T follicular helper cell (primary cell): ENCODE data around the gene GBE1.

ENCODE experiments used
- DNase-seq: peaks from one replicate; pipeline ENCODE4 v3.0.0-alpha.2; 2020; ENCODE audit warnings: low read depth

GBE1 gene

DNA sequence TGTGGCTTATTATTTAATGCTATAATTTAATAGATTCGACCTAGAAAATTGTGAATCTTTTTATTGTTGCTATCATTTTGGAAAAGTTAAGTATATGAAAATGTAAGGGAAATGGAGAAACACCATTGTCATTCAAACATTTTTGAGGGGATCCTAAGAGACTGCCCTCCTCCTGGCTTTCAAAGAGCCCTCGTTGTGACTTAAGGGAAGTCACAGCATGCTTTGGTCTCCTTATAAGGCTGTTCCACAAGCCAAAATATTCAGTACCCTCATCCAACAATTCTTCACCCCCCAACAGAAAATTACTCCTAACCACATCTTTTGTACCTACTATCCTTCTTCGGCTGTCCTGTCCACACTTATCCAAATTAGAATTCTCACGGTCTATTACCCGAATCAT is 140.2 kb downstream of the GBE1 start:
- DNase-seq, result no peak

GRCh38 chr3:81620849-81621248 is 140.6 kb downstream of the GBE1 start:
- no peak for DNase-seq

DNA sequence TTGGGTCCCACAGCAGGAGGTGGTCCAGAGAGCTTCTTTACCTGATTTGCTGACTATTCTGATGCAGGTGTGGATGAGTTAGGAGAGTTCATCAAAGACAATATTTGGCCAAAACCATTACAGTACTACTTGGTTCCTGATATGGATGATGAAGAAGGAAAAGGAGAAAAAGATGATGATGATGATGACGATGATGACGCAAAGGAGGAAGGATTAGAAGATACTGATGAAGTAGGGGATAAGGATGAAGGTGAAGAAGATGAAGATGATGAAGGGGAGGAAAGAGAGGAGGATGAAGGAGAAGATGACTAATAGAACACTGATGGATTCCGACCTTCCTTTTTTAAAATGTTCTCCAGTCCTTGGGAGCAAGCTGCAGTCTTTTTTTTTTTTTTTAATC is 148.7 kb downstream of the GBE1 start:
- DNase-seq, result no peak

GRCh38 chr3:81602781-81603180 is 158.7 kb downstream of the GBE1 start:
- DNase-seq, result no peak

DNA sequence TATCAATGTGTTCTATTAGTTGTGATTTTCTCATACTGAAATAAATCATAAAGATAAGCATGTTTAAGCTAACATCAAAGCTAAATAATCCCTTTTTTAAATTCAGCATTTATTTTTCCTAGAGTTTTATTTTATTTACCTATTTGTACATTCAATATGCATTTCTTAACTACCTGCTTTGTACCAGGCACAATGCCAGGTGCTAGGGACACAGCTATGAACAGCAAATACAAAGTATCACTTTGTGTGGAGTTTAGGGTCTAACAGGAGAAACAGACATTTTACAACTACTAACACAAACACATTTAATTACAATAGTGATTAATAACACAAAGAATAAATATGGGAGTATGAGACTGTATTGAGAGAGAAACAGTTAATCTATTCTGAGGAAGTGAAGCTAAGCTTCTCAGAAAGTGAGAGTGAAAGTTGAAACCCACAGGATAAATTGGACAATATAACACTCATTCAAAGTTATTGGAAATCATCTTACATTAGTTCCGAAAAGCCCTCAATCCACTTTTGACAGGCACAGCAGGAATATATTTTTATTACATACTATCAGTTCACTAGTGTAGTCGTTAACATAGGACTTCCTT is 159.6 kb downstream of the GBE1 start:
- DNase-seq, result no peak

- no peak for DNase-seq
Observed at GRCh38 chr3:81592101-81592500, 169.3 kb downstream of the GBE1 start.

GRCh38 chr3:81585937-81586336 is 175.5 kb downstream of the GBE1 start:
- DNase-seq, result no peak

DNA sequence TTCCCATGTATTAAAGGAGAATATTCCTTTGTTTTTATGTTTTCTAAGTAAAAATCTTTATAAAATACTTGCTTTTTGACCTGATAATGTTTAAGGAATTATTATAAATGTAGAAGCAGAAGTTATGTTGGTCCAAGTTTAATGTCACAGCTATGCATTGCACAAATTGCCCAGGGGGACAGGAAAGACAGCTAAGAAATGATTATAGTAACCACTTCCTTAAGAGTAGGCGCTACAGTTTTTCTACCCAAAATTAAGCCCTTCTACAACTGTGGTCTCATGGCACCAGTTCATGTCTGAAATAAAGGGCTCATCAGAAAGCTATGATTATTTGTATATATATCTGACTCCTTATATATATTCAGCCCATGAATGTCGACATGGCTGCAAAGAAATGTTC is 176.4 kb downstream of the GBE1 start:
- no peak for DNase-seq

DNA sequence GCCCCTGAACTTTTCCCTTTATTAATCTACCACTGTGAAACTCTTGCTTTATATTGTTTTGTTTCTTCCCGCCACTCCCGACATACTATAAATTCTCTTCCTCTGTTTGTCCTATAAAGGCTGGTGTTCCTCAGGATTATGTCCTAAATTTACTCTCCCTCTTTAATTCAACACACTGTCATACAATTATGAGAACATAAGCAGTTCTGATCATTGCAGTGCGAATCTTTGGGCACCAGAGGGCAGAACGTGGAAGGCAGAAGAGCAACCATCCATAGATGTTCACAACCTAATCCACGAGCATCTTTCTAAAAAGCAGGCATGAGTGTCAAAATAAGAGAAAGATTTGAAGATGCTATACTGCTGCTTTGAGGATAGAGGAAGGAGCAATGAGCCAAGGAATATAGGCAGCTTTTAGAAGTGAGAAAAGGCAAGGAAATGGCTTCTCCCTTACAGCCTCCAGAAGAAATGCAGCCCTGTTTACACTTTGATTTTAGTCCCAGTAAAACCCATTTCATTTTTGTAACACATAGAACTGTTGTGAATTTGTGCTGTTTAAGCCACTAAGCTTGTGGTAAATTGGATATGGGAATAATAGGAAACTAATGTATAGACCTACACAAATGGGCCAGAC is 179.4 kb downstream of the GBE1 start:
- DNase-seq, result no peak

DNA sequence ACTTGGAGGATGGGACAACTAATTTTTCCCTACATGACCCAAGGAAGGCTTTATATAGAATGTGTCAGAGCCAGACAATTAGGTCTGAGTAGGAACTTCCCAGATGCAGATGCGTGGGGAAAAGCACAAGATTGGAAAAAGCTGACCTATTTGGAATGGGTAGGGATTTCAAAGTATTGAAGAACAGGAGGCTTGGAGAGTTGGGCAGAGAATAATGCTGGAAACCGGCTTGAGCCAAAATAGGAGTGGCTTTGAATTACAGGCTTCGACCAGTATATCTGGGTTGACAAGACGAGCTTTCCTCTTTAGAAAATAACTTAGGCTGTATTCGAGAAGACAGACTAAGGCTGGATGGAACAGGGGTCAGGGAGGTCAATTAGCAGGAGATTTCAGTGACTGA is 181.1 kb downstream of the GBE1 start:
- DNase-seq, result no peak

DNA sequence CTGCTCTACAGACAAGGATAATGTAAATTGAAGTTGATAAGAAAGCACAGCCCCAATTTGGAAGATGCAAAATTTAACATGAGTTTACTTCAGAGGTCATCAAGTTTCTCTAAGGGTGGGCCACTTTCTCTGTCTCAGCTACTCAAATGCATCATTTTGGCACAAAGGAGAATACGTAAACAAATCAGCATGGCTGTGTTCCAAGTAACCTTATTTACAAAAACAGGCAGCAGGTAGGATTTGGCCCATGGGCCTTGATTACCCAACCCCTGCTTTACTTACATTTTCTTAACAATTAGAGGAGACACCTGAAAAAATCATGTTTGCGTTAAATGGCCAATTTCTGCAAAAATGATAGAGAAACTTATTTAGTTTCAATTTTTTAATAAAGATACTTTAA is 181.7 kb downstream of the GBE1 start:
- no peak for DNase-seq

DNA sequence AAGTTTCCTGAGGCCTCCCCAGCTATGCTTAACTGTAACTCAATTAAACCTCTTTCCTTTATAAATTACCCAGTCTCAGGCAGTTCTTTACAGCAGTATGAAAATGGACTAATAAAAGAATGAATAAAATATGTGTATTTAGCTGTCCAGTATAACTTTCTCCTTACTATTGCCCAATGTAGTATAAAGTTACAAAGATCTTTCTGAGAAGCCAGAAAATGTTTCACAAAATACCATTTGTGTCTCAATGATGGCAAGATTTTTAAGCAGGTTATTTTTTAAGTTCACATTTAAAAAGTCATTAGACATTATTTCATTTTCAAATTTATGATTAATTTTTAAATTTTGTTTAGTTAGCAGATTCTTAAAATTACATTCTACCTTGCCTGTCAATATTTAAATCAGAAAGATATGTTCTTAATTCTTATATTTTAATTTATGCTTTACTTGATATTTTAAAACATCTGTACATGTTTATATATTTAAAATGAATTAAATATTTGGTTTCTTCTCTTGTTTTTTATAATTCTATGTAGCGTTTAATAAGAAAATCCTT is 189.2 kb downstream of the GBE1 start:
- DNase-seq, result no peak

GRCh38 chr3:81568378-81568777 is 193.1 kb downstream of the GBE1 start:
- no peak for DNase-seq

GRCh38 chr3:81565041-81565440 is 196.4 kb downstream of the GBE1 start:
- DNase-seq, result no peak

GRCh38 chr3:81558106-81558505 is 203.3 kb downstream of the GBE1 start:
- no peak for DNase-seq

DNA sequence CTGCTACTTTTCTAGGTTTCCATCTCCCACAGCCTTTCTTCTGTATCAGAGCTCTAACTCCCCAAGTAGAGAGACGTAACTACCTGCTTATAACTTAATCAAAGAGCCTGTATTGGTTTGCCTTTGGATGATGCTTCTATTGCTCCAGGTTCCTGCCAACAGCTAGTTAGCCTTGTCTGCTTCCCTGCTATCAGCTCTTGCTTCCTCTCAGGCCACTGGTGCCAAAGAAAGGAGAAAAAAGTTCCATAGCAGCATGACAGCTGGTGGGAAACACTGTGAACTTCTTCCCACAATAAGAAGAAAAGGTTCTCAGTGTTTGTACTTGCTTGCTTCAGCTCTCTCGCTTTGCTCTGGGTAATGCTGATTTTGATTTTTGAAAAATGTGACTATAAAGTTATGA is 206.6 kb downstream of the GBE1 start:
- no peak for DNase-seq

DNA sequence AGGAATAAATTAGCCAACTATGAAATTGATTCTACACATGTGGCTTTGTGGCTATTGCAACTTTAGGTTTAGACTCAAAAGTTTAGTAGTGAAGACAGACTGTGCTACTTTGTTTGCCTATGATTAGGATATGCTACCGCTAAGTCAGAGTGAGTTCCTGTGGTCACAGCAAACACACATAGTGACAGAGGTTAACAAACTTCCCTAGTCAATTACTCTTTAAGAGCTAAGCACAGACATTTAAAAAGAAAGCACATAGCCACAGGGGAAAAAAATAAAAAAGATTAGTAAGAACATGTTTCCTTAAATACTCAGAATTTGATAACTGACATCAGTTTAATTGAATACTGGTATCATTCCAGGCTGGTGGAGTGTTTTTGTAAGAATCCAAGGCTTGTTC is 207.1 kb downstream of the GBE1 start:
- no peak for DNase-seq

- DNase-seq, result no peak
Observed at GRCh38 chr3:81550415-81550814, 211.0 kb downstream of the GBE1 start.

DNA sequence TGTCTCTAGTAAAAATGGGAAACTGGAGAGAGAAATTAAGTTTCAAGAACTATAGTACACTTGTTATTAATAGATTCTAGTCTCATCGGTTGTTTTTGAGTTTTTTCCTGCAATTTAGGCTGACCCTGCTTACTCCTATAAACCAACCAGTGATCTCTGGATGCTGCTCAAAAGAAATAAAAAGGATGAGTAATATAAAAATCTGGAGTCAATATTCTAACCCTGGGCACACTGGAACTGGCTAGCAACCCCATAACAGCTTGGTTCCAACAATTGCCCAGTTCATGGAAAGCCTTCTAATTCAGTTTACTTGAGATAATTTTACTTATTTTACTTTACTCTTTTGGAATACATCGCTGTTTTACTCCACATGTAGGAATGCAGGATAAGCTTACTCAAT is 211.6 kb downstream of the GBE1 start:
- no peak for DNase-seq

DNA sequence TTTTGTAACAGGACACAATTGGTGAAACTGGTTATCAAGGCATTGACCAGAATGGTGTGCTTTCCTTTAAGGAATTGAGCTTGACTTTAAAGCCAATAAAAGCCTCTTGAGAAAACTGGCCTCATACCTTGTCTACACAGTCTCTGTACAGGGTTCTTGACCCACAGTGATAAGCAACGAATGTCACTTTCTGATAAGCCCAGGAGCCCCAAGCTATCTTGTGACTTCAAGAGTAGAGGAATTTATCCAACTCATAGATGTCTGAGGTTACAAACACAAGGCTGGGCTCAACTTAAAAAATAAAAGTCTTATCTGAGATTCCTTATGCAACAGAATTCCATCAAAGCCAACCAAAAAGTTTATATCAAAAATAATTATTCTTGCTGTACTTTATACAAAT is 212.1 kb downstream of the GBE1 start:
- DNase-seq, result no peak

DNA sequence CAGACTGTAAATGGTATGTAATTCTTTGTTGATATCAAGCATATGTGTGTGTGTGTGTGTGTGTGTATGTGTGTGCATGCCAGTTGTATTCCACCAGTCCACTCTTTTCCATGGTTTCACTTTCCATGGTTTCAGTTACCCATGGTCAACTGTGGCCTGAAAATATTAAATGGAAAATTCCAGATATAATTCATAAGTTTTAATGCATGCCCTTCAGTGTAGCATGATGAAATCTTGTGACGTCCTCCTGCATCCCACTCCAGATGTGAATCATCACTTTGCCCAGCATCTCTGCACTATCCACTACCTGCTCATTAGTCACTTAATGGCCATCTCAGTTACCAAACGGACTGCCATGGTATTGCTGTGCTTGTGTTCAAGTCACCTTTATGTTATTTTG is 215.9 kb downstream of the GBE1 start:
- DNase-seq, result no peak

GRCh38 chr3:81544385-81544784 is 217.1 kb downstream of the GBE1 start:
- no peak for DNase-seq

DNA sequence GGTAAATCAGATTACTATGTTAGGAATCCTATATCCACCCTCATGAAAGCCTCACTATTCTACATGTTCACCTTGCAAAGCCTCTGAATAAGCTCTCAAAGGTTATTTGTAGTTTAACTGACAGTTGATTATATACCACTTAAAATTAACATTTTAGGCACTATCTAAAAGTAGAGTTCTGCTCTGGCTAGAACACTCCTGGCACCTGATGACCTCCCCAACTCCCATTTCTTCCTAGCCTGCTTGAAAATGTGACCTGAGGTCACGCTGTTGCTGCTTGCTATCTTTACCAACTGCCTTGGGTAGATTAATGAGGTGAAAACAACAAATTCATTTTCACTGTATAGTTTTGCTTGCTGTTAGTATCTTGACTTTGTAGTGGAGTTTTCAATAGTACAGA is 220.7 kb downstream of the GBE1 start:
- DNase-seq, result no peak

GRCh38 chr3:81531846-81532245 is 229.6 kb downstream of the GBE1 start:
- no peak for DNase-seq
